ENCODE measurements around the gene DPH7.
"Not testable (repeated sequence)": the region's sequence is repeated elsewhere in the genome, so short reads cannot be mapped to it uniquely, and the experiment has no call there.

Gene DPH7

DNA sequence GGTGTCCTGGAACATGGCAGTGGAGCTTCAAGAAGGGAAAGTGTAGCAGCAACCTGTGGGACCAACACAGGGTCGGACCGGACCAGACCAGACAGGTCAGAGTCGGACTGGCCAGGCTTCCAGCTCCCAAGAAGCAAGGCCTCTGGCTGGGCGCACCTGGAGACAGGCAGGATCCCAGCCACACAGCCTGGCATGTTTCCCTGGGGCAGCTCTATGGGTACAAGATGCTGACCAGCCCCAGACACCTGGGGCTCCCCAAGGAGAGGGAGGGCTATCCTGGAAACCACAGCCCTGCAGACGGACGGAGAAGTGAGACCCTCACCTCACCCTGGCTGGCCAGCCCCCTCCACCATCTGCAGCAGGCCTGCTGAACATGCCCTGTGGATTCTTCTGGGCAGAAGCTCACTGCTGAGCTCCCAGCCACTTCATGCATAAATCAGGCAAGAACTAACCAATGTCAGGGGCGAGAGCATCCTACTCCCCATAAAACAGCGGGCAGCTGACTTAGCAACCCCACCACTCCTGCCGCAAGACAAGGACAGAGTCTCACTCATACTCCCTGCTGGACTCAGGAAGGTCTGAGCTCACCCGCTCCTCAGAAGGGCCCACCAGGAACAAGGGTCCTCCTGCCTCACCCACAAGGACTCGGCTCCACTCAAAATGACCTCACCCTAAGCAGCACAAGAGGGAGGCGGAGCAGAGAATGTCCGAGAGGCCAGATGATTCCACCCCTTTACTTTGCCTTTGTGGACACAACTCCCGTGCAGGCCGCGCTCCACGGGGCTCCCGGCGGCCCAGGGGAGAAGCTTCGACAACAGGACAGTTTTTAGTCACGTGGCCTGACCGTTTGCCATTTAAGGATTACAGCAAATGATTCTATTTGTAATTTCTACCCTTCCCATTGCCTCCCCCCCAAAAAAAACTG lies 2.9 kb upstream of the DPH7 start:
- in situ Hi-C loops (cut with MboI; ENCODE audit: low sequenced_read_pairs), result no loop called here

DNA sequence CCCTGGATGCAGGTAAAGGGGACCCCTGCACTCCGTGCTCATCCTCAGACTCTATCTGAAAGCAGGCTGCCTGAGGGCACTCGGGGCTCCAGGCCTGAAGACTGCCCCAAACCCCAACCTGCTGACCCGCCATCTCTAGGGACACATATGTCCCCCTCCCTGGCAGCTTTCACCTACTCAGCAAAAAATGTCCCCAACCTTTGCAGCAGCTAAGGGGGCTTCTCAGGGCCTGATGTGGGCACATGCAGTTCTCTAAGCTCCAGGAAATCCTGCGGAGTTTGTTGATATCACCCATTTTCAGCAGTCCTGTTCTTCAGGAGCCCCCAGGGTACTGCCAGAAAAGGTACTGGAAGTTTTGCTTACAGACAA lies 2.2 kb upstream of the DPH7 start:
- in situ Hi-C loops (cut with MboI; ENCODE audit: low sequenced_read_pairs), result no loop called here

- in situ Hi-C loops (cut with MboI; ENCODE audit: low sequenced_read_pairs), result no loop called here
Measured at GRCh38 chr9:137580209-137580953, 1.7 kb upstream of the DPH7 start.

GRCh38 chr9:137579259-137579604 lies 507 bp upstream of the DPH7 start:
- in situ Hi-C loops (cut with MboI; ENCODE audit: low sequenced_read_pairs), result no loop called here

GRCh38 chr9:137575716-137576411 lies 2.9 kb downstream of the DPH7 start:
- in situ Hi-C loops (cut with MboI; ENCODE audit: low sequenced_read_pairs), result no loop called here

- in situ Hi-C loops (cut with MboI; ENCODE audit: low sequenced_read_pairs), result no loop called here
Measured at GRCh38 chr9:137575364-137575715, 3.4 kb downstream of the DPH7 start.

- in situ Hi-C loops (cut with MboI; ENCODE audit: low sequenced_read_pairs), result no loop called here
Measured at GRCh38 chr9:137574192-137574591, 4.5 kb downstream of the DPH7 start.

DNA sequence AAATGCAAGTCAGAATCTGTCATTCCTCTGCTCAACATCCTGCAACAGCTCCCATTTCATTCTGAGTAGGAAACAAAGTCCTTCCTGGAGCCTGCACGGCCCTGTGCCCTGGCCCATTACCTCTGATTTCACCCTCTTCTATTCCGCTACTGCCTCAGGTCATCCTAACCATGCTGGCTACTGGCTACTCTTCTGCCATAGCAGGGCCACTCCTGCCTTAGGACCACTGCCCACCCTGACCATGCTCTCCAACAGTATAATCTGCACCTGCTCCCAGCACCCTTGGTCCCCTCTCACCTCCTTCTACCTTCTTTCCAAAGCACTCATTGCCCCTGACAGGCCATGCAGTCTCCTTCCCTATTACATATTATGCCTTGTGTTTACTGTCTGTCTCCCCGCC lies 8.2 kb downstream of the DPH7 start:
- in situ Hi-C loops (cut with MboI; ENCODE audit: low sequenced_read_pairs), result no loop called here

- in situ Hi-C loops (cut with MboI; ENCODE audit: low sequenced_read_pairs), result no loop called here
Measured at GRCh38 chr9:137569609-137570203, 9.0 kb downstream of the DPH7 start.

DNA sequence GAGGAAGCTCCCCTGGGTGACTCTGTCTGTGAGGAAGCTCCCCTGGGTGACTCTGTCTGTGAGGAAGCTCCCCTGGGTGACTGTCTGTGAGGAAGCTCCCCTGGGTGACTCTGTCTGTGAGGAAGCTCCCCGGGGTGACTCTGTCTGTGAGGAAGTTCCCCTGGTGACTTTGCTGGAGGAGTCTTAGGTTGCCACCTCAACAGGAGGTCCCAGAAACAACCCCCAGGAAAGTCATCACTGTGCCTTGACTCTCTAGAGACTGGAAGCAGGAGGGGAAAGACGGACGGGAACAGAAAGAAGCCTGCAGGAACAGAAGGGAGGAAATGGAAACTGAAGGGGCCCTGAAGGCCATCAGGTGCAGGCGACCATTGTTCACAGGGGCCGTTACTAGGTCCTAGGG lies 10.3 kb downstream of the DPH7 start:
- in situ Hi-C loops (cut with MboI; ENCODE audit: low sequenced_read_pairs), result not testable (repeated sequence)

DNA sequence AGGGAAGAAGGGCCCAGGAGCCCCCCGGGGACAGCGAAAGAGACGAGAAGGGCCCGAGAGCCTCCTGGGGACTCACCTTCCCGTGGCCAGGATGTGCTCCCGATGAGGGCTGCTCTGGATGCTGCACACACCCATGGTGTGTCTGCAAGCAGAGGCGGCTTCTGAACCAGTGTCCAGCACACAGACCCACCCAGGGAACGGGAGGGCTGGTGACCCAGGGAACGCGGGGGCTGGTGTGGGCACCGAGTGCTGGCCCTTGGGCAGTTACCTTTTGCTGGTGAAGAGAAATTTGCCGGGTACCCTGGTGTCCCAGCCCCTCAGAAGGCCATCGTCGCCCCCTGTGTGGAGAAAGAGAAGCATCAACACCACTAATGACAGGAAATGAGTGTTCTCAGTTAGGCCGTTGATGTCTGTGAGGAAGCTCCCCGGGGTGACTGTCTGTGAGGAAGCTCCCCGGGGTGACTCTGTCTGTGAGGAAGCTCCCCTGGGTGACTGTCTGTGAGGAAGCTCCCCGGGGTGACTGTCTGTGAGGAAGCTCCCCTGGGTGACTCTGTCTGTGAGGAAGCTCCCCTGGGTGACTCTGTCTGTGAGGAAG lies 13.8 kb downstream of the DPH7 start:
- in situ Hi-C loops (cut with MboI; ENCODE audit: low sequenced_read_pairs), result no loop called here

DNA sequence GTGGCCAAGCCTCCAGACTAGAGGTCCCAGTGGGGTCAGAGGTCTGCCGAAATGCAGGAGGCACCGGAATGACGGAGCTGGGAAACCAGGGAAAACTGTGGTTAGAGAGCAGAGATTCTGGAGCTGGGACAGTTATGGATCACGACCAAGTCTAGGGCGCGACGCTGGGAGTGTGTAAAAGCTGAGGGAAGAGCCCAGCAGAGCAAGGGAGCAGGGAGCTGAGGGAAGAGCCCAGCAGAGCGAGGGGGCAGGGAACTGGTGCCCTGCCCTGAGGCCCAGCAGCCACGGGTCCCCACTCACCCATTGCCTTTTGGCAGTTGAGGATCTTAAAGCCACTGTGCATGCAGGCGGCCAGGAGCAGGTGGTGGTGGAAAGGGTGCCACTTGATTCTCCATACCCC lies 14.6 kb downstream of the DPH7 start:
- in situ Hi-C loops (cut with MboI; ENCODE audit: low sequenced_read_pairs), result no loop called here

DNA sequence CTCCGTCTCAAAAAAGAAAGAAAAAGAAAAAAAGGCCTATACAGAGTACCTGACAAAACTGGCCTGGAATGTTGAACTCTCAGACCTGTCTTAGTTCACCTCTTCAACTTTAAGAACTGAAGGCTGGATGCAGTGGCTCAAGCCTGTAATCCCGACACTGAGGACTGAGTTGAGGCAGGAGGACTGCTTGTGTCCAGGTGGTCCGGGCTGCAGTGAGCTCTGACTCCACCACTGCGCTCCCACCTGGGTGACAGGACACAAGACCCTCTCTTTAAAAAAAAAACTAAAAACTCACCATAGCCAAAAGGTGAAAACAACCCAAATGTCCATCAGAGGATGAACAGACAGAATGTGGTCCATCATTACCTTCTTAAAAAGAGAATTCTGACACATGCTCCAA lies 20.6 kb downstream of the DPH7 start:
- in situ Hi-C loops (cut with MboI; ENCODE audit: low sequenced_read_pairs), result no loop called here

- in situ Hi-C loops (cut with MboI; ENCODE audit: low sequenced_read_pairs), result no loop called here
Measured at GRCh38 chr9:137556069-137556838, 22.5 kb downstream of the DPH7 start.

DNA sequence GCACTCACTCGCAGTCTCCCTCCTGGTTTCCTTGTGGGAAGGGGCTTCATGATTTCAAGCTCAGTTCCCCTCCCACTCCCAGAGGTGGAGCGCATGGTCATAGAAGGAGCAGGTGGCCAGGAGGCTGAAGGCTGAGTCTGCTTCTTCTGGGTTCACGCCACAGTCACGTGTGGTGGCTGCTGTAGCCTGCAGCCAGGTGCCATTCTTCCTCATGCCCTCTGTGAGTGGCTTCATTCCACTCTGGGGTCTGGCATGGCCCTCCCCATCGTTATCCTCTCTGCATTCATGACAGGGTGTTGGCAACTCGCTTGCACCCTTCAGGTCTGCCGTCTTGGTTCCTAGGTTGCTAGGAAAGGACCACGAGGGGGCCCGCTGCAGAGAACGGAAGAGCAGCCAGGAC lies 23.5 kb downstream of the DPH7 start:
- in situ Hi-C loops (cut with MboI; ENCODE audit: low sequenced_read_pairs), result no loop called here

GRCh38 chr9:137554349-137554748 lies 24.4 kb downstream of the DPH7 start:
- in situ Hi-C loops (cut with MboI; ENCODE audit: low sequenced_read_pairs), result no loop called here

DNA sequence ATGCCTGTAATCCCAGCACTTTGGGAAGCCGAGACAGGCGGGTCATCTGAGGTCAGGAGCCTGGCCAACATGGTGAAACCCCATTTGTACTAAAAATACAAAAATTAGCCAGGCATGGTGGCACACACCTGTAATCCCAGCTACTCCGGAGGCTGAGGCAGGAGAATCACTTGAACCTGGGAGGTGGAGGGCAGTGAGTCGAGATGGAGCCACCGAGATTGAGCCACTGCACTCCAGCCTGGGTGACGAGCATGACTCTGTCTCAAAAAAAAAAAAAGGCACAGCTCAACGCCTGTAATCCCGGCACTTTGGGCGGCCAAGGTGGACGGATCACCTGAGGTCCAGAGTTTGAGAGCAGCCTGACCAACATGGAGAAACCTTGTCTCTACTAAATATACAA lies 25.1 kb downstream of the DPH7 start:
- in situ Hi-C loops (cut with MboI; ENCODE audit: low sequenced_read_pairs), result not testable (repeated sequence)

DNA sequence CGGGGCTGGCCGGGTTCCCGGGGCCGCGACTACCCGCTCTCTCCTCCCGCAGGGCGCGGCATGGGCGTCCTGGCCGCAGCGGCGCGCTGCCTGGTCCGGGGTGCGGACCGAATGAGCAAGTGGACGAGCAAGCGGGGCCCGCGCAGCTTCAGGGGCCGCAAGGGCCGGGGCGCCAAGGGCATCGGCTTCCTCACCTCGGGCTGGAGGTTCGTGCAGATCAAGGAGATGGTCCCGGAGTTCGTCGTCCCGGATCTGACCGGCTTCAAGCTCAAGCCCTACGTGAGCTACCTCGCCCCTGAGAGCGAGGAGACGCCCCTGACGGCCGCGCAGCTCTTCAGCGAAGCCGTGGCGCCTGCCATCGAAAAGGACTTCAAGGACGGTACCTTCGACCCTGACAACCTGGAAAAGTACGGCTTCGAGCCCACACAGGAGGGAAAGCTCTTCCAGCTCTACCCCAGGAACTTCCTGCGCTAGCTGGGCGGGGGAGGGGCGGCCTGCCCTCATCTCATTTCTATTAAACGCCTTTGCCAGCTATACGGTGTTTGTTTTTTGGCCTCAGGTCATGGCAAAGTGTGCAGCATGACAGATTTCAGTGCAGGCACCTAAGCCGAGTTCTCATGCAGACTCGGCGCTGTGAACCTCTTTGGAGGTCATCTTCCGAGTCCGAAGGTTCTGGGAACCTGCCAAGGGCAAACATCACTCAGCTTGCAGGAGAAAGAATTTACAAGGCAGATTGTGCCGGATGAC lies 26.5 kb downstream of the DPH7 start:
- in situ Hi-C loops (cut with MboI; ENCODE audit: low sequenced_read_pairs), result no loop called here

DNA sequence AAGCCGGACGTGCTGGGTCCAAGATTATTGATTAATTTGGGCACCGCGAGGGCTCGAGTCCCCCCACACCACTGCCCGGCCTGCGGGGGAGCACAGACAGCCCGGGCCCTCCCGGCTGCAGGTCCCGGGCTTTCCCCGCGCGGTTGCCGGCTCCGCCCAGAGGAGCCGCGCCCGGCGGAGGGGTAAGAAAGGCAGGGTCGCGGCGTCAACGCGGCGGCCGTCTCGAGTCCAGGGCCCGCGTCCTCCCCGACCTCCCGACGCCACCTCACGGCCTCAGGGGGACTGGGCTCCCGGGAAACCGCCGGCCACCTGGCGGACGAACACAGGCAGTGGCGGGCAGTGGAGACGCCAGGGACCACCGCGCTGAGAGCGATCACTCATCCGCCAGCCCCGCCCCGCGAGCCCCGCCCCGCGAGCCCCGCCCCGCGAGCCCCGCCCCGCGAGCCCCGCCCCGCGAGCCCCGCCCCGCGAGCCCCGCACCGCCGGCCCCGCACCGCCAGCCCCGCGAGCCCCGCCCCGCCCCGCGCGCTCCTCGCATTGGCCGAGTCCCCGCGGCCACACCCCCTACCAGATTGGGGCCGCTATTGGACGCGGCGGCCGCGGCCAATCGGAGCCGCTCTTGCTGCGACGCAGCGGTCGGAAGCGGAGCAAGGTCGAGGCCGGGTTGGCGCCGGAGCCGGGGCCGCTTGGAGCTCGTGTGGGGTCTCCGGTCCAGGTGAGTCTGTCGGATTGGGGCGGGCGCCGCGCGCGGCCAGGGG lies 27.3 kb downstream of the DPH7 start, which contains the start of gene MRPL41:
Gene MRPL41 (plus strand): TSS at position 616 of the 758 bp plus-strand sequence. CDS start 203 bp downstream, outside the sequence.
- in situ Hi-C loops (cut with MboI; ENCODE audit: low sequenced_read_pairs), result no loop called here

All from hTERT RPE-1 (cell line).